GM15510 (cell line): ENCODE data around the gene CYSLTR2.

ENCODE experiments used
- POLR2A ChIP-seq: IDR thresholded peaks from 3 replicates; pipeline ENCODE4 v1.6.1; 2011; ENCODE audit warnings: borderline replicate concordance; ENCODE audit not compliant: insufficient read length; ENCODE audit errors: extremely low read depth

CYSLTR2 gene

DNA sequence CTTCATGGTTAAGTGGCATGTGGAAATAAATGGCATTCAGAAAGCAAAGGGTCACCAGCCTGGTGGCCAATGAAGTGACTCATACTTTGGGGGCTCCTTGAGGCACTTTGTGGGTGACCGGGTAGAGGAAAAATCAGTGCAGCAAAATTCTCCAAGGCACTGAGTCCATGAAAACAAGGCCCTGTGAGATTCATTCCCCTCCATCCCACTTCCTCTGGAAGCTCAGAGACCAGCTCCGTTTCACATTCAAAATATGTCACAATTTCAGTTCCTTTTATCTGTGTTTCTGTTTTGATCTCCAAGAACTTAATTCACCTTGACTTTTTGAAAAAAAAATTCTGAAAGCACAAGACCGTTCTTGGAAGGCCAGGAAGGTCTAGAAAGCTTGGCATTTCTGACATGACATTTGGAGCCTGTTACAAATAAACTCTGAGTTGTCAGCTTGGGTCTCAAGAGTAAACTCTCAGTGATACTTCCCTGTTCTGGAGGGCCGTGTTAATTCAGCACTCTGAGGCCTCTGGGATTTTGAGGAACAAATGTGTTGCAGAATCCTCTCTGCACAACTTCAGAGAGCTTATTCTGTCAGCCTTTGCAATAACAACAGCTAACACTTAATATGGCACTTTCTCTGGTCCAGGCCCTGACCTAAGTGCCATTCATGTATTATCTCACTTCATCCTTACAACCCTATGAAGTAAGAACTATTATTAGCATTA lies 6.8 kb downstream of the CYSLTR2 start:
- TF ChIP-seq POLR2A = no peak

DNA sequence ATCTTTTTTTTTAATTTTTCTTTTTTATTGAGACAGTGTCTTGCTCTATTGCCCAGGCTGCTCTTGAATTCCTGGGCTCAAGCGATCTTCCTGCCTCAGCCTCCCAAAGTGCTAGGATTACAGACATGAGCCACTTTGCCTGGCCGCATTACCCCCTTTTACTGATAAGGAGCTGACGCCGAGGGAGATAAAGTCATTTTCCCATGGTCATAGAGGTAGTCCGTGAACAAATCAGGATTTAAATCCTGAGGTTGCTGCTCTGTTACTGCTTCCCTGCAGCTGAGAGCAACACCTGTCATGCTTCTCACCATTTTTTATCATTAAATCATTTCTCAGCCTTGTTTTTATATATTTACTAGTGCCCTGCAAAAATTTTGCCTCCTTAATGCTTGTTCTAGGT lies 7.4 kb downstream of the CYSLTR2 start:
- no peak for TF ChIP-seq POLR2A

DNA sequence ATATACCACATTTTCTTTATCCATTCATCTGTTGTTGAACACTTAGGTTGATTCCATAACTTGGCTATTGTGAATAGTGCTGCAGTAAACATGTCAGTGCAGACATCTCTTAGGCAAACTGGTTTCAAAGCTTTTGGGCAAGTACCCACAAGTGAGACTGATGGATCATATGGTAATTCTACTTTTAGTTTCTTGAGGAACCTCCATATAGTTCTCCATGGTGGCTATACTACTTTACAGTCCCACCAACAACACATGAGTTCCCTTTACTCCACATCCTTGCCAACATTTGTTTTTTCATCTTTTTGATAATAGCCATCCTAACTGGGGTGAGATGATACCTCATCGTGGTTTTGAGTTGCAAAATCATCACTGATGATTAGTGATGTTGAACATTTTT lies 8.5 kb downstream of the CYSLTR2 start:
- TF ChIP-seq POLR2A = no peak

DNA sequence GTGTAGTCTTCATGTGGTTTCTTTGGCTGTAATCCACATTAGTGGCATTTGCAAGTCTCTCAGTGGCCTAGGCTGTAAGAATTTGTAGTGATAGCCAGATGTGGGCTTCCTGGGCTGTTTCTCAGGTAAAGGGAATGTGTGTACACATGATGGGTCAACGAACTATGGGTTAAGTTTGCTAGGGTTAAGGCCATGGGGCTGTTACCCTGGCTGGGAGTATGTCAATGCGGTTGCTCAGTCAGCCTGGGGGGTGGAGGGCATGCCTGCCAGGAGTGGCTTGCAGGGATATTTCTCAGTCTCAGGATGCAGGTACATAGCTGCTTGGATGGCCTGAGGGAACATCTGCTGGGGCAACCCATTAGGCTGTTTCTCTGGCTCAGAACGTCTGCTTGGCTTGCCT lies 13.4 kb downstream of the CYSLTR2 start:
- TF ChIP-seq POLR2A = no peak

DNA sequence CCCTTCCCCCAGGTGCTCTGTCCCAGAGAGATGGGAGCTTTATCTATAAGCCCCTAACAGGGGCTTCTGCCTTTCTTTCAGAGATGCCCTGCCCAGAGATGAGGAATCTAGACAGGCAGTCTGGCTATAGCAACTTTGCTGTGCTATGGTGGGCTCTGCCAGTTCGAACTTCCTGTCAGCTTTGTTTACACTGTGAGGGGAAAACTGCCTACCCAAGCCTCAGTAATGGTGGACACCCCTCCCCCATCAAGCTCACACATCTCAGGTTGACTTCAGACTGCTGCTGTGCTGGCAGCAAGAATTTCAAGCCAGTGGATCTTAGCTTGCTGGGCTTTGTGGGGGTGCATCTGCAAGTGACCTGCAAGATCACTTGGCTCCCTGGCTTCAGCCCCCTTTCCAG lies 21.5 kb downstream of the CYSLTR2 start:
- no peak for TF ChIP-seq POLR2A

DNA sequence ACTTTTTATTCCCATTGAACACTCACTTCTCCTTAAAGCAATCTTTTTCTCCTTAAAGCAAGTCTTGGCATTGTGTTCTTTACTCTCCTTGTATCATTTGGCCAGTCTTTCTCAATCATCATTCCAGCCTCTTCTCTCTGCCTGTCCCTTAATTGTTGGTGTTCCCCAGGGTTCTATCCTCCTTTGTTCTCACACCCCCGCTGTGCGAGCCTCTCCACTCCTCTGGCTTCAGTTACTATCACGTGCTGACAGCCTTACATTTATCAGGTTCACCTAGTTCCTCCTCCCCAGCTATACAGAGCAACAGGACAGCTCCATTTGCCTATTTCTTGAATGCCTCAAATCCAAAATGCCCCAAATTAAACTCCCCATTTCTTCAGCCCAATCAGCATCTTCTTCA lies 24.6 kb downstream of the CYSLTR2 start:
- no peak for TF ChIP-seq POLR2A

DNA sequence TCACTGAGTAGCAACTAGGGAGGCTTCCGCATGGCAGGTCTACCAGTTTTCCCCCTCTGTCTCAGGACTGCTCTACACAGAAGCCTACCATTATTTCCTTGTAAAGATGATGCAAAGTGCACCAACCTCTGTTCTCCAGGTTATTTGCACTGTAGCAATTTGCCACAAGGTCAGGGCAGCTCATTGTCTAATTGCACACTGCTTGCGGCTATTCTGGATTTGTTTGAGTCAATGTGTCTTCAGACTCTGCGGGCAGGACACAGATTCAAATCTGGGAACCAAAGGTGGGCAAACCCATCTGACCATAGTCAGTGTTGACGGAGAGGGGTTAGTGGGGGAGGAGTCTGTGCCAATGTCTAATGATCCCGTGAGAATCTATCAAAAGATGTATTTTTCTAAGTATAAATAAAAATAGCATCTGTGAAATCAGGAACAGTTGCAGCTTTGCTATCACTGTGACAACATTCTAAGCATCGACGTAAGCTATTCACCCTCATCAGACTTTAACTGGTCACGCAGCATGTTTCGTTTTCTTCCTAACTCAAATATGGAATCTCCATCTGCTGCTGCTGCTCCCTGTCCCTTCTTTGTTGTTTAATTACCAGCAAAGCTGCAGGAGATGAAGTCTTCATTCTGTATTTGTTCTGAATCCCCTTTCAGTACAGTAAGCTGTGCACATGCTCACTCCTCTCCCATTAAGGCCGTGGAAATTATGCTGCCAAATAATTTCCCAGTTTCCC lies 26.4 kb downstream of the CYSLTR2 start:
- TF ChIP-seq POLR2A = no peak

DNA sequence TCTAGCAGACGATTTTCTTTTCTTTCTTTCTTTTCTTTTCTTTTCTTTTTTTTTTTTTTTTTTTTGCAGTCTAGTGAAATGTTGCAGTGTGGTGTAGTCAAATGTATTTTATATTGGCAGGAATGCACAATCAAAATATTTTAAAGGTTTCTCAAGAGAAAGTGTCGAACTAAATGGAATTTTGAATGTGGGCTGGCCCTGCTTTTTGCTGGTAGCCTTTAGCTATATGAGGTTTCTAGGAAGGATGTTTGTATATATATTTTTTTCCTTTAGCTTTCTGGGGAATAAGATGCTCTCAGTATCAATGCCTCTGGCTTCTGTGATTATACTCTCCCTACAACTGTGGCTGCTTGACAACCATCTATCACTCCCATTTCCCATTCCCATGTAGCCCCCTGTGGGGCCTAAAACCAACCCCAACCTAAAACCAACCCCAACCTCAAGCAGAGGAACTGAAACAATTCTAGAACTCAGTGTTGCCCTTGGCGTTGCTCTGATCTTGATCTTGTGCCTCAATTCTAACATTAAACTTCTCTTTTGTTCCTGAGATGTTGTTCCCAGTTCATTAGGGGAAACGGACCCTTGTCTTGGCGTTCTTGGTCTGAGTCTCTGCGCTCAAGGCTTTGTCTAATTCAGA lies 27.1 kb downstream of the CYSLTR2 start:
- no peak for TF ChIP-seq POLR2A

DNA sequence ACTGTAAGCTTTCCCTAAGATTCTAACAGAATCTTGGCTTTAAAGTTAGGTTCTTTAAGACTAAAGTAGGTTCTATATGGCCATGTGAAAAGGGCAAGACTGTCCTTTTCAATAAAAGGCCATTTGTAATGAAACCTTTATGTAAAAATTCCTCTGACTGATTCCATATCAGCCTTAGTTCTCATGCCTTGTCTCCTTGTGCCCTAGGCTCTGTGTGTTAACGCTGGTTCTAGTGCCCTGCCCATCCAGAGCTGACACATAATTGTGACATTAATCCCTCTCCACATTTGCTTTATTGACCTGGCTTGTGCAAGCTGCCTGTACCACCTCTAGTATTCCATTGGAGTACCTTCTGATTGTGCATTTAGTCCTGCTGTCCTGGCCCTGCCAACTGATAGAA lies 28.2 kb downstream of the CYSLTR2 start:
- no peak for TF ChIP-seq POLR2A

DNA sequence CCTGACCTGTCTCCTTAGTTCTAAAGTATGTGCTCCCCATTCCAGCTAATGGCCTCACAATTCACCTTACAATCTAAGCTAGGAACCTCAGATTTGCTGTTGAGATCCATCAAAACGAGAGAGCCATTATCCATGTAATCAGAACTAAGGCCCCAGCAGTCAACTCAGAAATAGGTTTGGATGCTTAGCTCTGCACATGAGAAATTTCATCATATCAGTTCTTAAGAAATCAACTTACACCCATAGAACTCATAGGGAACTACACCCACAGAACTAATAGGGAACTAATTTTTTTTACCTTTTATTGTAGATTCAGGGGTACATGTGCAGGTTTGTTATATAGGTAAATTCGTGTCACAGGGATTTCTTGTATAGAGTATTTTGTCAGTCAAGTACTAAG lies 28.7 kb downstream of the CYSLTR2 start:
- no peak for TF ChIP-seq POLR2A

DNA sequence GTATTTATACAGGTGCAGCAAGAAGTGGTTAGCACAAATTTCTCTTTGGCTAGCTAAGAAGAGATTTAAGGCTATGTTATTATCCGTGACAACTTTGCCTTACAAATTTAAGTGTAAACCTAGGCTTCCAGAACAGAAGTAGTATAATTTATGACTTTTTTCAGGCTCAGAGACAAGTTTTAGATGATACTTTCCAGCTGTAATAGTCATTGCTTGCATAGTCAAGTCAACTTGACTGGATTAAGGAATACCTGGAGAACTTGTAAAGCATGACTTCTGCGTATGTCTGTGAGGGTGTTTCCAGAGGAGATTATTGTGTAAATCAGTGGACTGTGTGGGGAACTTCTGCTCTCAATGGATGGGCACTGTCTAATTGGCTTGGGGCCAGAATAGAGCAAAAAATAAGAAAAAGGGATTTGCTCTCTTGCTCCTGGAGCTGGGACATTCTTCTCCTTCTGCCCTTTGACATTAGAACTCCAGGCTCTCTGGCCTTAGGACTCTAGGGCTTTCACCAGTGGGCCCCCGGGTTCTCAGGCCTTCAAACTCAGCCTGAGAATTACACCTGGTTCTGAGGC lies 33.0 kb downstream of the CYSLTR2 start:
- TF ChIP-seq POLR2A = no peak

DNA sequence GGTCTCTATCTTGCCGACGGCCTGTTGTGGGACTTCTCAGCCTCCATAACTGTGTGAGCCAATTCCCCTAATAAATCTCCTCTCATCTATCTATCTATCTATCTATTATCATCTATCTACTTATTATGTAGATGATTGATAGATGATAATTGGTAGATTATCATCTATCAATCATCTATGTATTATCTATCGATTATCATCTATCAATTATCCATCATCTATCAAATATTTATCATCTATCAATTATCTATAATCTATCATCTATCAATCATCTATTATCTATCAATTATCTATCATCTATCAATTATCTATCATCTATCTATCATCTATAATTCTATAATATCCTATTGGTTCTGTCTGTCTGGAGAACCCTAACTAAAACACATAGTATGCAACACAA lies 33.5 kb downstream of the CYSLTR2 start:
- TF ChIP-seq POLR2A = no peak

DNA sequence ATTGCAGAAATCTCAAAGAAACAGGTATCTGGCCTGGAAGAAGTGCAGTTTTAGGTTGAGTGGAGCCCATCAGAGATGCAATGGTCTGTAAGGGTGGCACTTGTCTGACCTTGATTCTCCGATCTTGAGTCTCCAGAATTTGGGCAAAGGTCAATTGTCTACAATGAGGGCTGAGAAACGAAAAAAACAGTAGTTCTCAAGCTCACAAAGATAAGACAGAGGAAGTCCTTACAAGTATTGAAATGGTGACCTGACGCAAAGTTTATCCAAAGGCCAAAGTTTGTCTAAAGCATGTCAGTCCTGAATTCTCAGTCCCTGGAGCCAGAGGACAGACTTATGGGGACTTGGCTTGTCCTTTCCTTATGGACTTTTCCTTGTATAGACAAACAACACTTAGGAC lies 40.3 kb downstream of the CYSLTR2 start:
- no peak for TF ChIP-seq POLR2A

DNA sequence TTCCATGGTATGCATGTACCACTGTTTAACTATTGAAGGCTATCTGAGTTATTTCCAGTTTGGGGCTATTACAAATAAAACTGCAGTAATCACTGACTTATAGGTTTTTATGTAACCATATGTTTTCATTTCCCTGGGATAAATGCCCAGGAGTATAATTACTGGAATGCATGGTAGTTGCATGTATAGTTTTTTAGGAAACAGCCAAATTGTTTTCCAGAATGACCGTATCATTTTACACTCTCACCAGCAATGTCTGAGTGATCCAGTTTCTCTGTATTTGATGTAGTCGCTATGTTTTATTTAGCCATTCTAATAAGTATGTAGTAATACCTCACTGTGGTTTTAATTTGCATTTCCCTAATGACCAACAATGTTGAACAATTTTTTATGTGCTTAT lies 42.0 kb downstream of the CYSLTR2 start:
- no peak for TF ChIP-seq POLR2A

DNA sequence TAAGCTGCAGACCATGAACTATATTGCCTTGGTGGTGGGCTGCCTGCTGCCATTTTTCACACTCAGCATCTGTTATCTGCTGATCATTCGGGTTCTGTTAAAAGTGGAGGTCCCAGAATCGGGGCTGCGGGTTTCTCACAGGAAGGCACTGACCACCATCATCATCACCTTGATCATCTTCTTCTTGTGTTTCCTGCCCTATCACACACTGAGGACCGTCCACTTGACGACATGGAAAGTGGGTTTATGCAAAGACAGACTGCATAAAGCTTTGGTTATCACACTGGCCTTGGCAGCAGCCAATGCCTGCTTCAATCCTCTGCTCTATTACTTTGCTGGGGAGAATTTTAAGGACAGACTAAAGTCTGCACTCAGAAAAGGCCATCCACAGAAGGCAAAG lies 53.7 kb downstream of the CYSLTR2 start:
- no peak for TF ChIP-seq POLR2A
